ENCODE data around the gene SRP9. TPM values are rescaled to one million over a fixed set of nuclear protein-coding genes. Genes with fewer than 3 reads are reported as not detected.

Gene SRP9
- total and polyA plus RNA-seq, 4 experiments from 2014 or later, result 141 to 500 (median 220) TPM

GRCh38 chr1:225823811-225824261 is 46.2 kb downstream of the SRP9 start:
- ChIA-PET POLR2A (ENCODE audit: partially characterized antibody) (interaction anchor here (0.9 kb wide), 1 partner anchor 8 kb away, joined by 4 read pairs; no protein-coding TSS in a partner anchor), CTCF (ENCODE audit: partially characterized antibody) (no interaction called here)
- Mint-ChIP-seq H3K4me3 (no peak overlapping the region), H3K27me3 (peaks cover 1 to 2% of the 10 kb centered on the region in 2 donors), H3K36me3 (no peaks in the 10 kb centered on the region), H3K4me1 (peaks cover 0 to 1% (median 0%) of the 10 kb centered on the region in 4 donors), H3K27ac (no peak overlapping the region), H3K9me3 (no peaks in the 10 kb centered on the region)
- DNase-seq, result no peak
- no peaks in the 10 kb centered on the region for H3K36me3 ChIP-seq (ENCODE audit: insufficient read depth, low read length)
- H3K27ac ChIP-seq (ENCODE audit: low read depth, low read length), result no peak overlapping the region
- H3K4me1 ChIP-seq (ENCODE audit: insufficient read depth, low read length), result no peaks in the 10 kb centered on the region
- H3K27me3 ChIP-seq (ENCODE audit: insufficient read depth, low read length), result no peaks in the 10 kb centered on the region
- H3K9me3 ChIP-seq (ENCODE audit: control insufficient read depth in 1 of 2, low read length in 2 of 2), result no peaks in the 10 kb centered on the region
- intact Hi-C loops (cut with micrococcal nuclease), result no loop called here
- H3K4me3 ChIP-seq (ENCODE audit: low read length in 2 of 2), result no peak overlapping the region

GRCh38 chr1:225824533-225824941 is 46.9 kb downstream of the SRP9 start:
- H3K4me3 Mint-ChIP-seq, result no peak overlapping the region
- no peaks in the 10 kb centered on the region for H3K27me3 ChIP-seq (ENCODE audit: insufficient read depth, low read length)
- no peak overlapping the region for H3K27ac ChIP-seq (ENCODE audit: low read depth, low read length)
- peaks cover 0 to 1% (median 0%) of the 10 kb centered on the region in 4 donors for H3K4me1 Mint-ChIP-seq
- H3K27ac Mint-ChIP-seq, result peak overlapping the region in 1 of 7 donors; percentile 27
- ChIA-PET POLR2A (ENCODE audit: partially characterized antibody) (interaction anchor here (0.9 kb wide), 1 partner anchor 8 kb away, joined by 4 read pairs; no protein-coding TSS in a partner anchor), CTCF (ENCODE audit: partially characterized antibody) (no interaction called here)
- no peaks in the 10 kb centered on the region for H3K4me1 ChIP-seq (ENCODE audit: insufficient read depth, low read length)
- peaks cover 1 to 2% of the 10 kb centered on the region in 2 donors for H3K27me3 Mint-ChIP-seq
- H3K9me3 Mint-ChIP-seq, result no peaks in the 10 kb centered on the region
- no peak for DNase-seq
- no peaks in the 10 kb centered on the region for H3K9me3 ChIP-seq (ENCODE audit: control insufficient read depth in 1 of 2, low read length in 2 of 2)
- no peaks in the 10 kb centered on the region for H3K36me3 ChIP-seq (ENCODE audit: insufficient read depth, low read length)
- no peaks in the 10 kb centered on the region for H3K36me3 Mint-ChIP-seq
- intact Hi-C loops (cut with micrococcal nuclease), result no loop called here
- no peak overlapping the region for H3K4me3 ChIP-seq (ENCODE audit: low read length in 2 of 2)

GRCh38 chr1:225825078-225825477 is 47.5 kb downstream of the SRP9 start:
- intact Hi-C loops (cut with micrococcal nuclease), result no loop called here
- Histone ChIP-seq H3K27me3 (ENCODE audit: insufficient read depth, low read length) (no peaks in the 10 kb centered on the region), H3K36me3 (ENCODE audit: insufficient read depth, low read length) (no peaks in the 10 kb centered on the region), H3K4me1 (ENCODE audit: insufficient read depth, low read length) (no peaks in the 10 kb centered on the region), H3K4me3 (ENCODE audit: low read length in 2 of 2) (no peak overlapping the region), H3K27ac (ENCODE audit: low read depth, low read length) (no peak overlapping the region), H3K9me3 (ENCODE audit: control insufficient read depth in 1 of 2, low read length in 2 of 2) (no peaks in the 10 kb centered on the region)
- Mint-ChIP-seq H3K4me3 (no peak overlapping the region), H3K36me3 (no peaks in the 10 kb centered on the region), H3K27me3 (peaks cover 1 to 2% of the 10 kb centered on the region in 2 donors), H3K9me3 (no peaks in the 10 kb centered on the region), H3K4me1 (peaks cover 0 to 1% (median 0%) of the 10 kb centered on the region in 4 donors), H3K27ac (peak overlapping the region in 1 of 7 donors; percentile 35)
- no peak for DNase-seq
- ChIA-PET CTCF (ENCODE audit: partially characterized antibody) (no interaction called here), POLR2A (ENCODE audit: partially characterized antibody) (interaction anchor here (0.9 kb wide), 1 partner anchor 9 kb away, joined by 4 read pairs; no protein-coding TSS in a partner anchor)

GRCh38 chr1:225825607-225826007 is 48.0 kb downstream of the SRP9 start:
- Mint-ChIP-seq H3K27me3 (peaks cover 1 to 2% of the 10 kb centered on the region in 2 donors), H3K27ac (peak overlapping the region in 1 of 7 donors; percentile 35), H3K4me1 (peaks cover 0 to 1% (median 0%) of the 10 kb centered on the region in 4 donors), H3K4me3 (no peak overlapping the region), H3K9me3 (no peaks in the 10 kb centered on the region), H3K36me3 (no peaks in the 10 kb centered on the region)
- Histone ChIP-seq H3K27me3 (ENCODE audit: insufficient read depth, low read length) (no peaks in the 10 kb centered on the region), H3K4me3 (ENCODE audit: low read length in 2 of 2) (no peak overlapping the region), H3K36me3 (ENCODE audit: insufficient read depth, low read length) (no peaks in the 10 kb centered on the region), H3K27ac (ENCODE audit: low read depth, low read length) (no peak overlapping the region), H3K4me1 (ENCODE audit: insufficient read depth, low read length) (no peaks in the 10 kb centered on the region), H3K9me3 (ENCODE audit: control insufficient read depth in 1 of 2, low read length in 2 of 2) (no peaks in the 10 kb centered on the region)
- POLR2A ChIA-PET (ENCODE audit: partially characterized antibody), result interaction anchor here (0.5 kb wide), 1 partner anchor 35 kb away, joined by 3 read pairs; no protein-coding TSS in a partner anchor
- intact Hi-C loops (cut with micrococcal nuclease), result no loop called here
- DNase-seq, result no peak
- CTCF ChIA-PET (ENCODE audit: partially characterized antibody), result interaction anchor here (0.8 kb wide), 1 partner anchor 15 kb away, joined by 5 read pairs; no protein-coding TSS in a partner anchor

- no peak for DNase-seq
- Mint-ChIP-seq H3K27me3 (peaks cover 1 to 2% of the 10 kb centered on the region in 2 donors), H3K36me3 (no peaks in the 10 kb centered on the region), H3K27ac (no peak overlapping the region), H3K9me3 (no peaks in the 10 kb centered on the region), H3K4me3 (no peak overlapping the region), H3K4me1 (no peaks in the 10 kb centered on the region)
- Histone ChIP-seq H3K4me3 (ENCODE audit: low read length in 2 of 2) (no peak overlapping the region), H3K27me3 (ENCODE audit: insufficient read depth, low read length) (no peaks in the 10 kb centered on the region), H3K4me1 (ENCODE audit: insufficient read depth, low read length) (no peaks in the 10 kb centered on the region), H3K9me3 (ENCODE audit: control insufficient read depth in 1 of 2, low read length in 2 of 2) (no peaks in the 10 kb centered on the region), H3K36me3 (ENCODE audit: insufficient read depth, low read length) (no peaks in the 10 kb centered on the region), H3K27ac (ENCODE audit: low read depth, low read length) (no peak overlapping the region)
- POLR2A ChIA-PET (ENCODE audit: partially characterized antibody), result no interaction called here
- intact Hi-C loops (cut with micrococcal nuclease), result no loop called here
- CTCF ChIA-PET (ENCODE audit: partially characterized antibody), result no interaction called here
These were observed 49.5 kb downstream of the SRP9 start for GRCh38 chr1:225827076-225827475.

GRCh38 chr1:225828706-225829345 is 51.2 kb downstream of the SRP9 start:
- H3K27me3 ChIP-seq (ENCODE audit: insufficient read depth, low read length), result no peaks in the 10 kb centered on the region
- no peaks in the 10 kb centered on the region for H3K36me3 ChIP-seq (ENCODE audit: insufficient read depth, low read length)
- H3K27ac ChIP-seq (ENCODE audit: low read depth, low read length), result no peak overlapping the region
- Mint-ChIP-seq H3K36me3 (no peaks in the 10 kb centered on the region), H3K4me3 (no peak overlapping the region), H3K4me1 (no peaks in the 10 kb centered on the region), H3K27ac (no peak overlapping the region), H3K27me3 (peaks cover 1 to 2% of the 10 kb centered on the region in 2 donors), H3K9me3 (no peaks in the 10 kb centered on the region)
- no peaks in the 10 kb centered on the region for H3K4me1 ChIP-seq (ENCODE audit: insufficient read depth, low read length)
- H3K9me3 ChIP-seq (ENCODE audit: control insufficient read depth in 1 of 2, low read length in 2 of 2), result no peaks in the 10 kb centered on the region
- ChIA-PET POLR2A (ENCODE audit: partially characterized antibody) (no interaction called here), CTCF (ENCODE audit: partially characterized antibody) (no interaction called here)
- intact Hi-C loops (cut with micrococcal nuclease), result no loop called here
- H3K4me3 ChIP-seq (ENCODE audit: low read length in 2 of 2), result no peak overlapping the region
- DNase-seq, result no peak

GRCh38 chr1:225830841-225831240 is 53.2 kb downstream of the SRP9 start:
- Histone ChIP-seq H3K27ac (ENCODE audit: low read depth, low read length) (no peak overlapping the region), H3K27me3 (ENCODE audit: insufficient read depth, low read length) (no peaks in the 10 kb centered on the region), H3K9me3 (ENCODE audit: control insufficient read depth in 1 of 2, low read length in 2 of 2) (no peaks in the 10 kb centered on the region), H3K4me1 (ENCODE audit: insufficient read depth, low read length) (no peaks in the 10 kb centered on the region), H3K36me3 (ENCODE audit: insufficient read depth, low read length) (no peaks in the 10 kb centered on the region), H3K4me3 (ENCODE audit: low read length in 2 of 2) (no peak overlapping the region)
- Mint-ChIP-seq H3K9me3 (no peaks in the 10 kb centered on the region), H3K36me3 (no peaks in the 10 kb centered on the region), H3K27ac (peak overlapping the region in 1 of 7 donors; percentile 53), H3K4me1 (no peaks in the 10 kb centered on the region), H3K4me3 (no peak overlapping the region), H3K27me3 (peaks cover 0 to 2% of the 10 kb centered on the region in 2 donors)
- ChIA-PET CTCF (ENCODE audit: partially characterized antibody) (no interaction called here), POLR2A (ENCODE audit: partially characterized antibody) (no interaction called here)
- intact Hi-C loops (cut with micrococcal nuclease), result no loop called here
- DNase-seq, result no peak

Measured in CD4-positive, alpha-beta memory T cell (primary cell).